GM19395 (cell line): ENCODE measurements around the gene CCBE1.
"Not testable (repeated sequence)": the region's sequence is repeated elsewhere in the genome, so short reads cannot be mapped to it uniquely, and the experiment has no call there.

Experiments used
- ATAC-seq: cut with Tn5 transposase; IDR thresholded peaks from one replicate; pipeline ENCODE4 v1.9.1; 2021; ENCODE audit warnings: mild to moderate bottlenecking, moderate library complexity; ENCODE audit not compliant: unreplicated experiment

The CCBE1 gene

DNA sequence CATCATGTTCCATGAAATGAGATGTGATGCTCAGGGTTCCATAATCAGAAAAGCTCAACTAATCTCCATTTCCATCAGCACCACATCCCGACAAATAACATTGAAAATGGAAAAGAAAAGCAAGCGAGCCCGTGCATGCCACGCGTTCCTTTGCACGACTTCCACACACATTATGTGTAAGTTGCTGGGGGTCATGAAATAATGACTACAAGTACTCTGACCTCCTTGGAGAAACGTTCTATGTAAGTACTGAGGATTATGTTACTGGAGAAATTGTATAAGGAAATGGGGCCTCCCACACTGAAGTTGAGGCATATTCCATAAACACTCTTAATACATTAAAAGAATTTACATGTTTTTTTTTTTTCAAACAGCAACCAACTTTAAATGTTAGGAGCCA is 38.3 kb downstream of the CCBE1 start:
- ATAC-seq = no peak

- no peak for ATAC-seq
These were observed 40.2 kb downstream of the CCBE1 start for GRCh38 chr18:59657012-59657411.

GRCh38 chr18:59656373-59656887 is 40.8 kb downstream of the CCBE1 start:
- ATAC-seq = no peak

GRCh38 chr18:59655676-59656075 is 41.5 kb downstream of the CCBE1 start:
- ATAC-seq = no peak

DNA sequence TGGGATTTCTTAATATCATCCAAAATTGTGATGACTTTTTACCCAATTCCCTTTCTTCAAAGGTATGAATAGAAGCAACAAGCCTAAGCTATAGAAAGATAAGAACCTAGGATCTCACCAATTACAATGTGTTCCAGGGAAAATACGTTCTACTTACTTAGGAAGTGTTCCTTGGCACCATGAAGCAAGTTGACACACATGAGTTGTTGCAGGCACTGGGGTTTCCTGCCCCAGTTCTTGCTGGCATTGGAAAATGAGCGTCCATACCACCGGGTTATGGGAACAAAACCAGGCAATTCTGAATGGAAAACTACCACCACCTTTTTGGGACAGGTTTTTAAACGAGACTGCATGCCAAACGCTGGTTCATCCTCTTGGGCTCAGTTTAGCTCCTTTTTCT is 46.2 kb downstream of the CCBE1 start:
- ATAC-seq = no peak

DNA sequence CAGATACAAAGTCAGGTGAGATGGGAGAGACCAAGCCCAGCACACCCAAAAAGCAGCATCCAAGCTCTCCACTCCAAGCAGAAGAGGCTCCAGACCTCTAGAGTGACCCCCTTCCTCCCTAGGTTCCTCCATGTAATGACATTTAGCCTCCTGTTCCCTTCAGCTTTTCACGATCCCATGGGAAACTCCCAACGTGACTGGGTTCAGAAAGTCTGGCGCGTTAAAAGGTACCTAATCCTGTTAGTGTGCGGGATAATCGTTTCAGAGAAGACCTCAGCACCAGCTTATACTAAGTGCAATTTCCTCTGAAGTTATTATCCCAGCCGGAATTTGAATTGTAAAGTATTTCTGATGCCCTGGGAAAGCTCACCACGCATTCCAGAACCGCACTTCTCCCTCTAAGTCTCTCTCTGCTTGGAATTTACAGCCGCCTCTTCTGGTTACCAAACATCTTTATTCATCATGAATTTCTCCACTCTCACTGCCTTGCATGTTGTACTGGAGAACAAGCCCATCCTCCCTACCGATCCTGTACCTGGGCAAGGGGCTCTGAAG is 46.9 kb downstream of the CCBE1 start:
- no peak for ATAC-seq

DNA sequence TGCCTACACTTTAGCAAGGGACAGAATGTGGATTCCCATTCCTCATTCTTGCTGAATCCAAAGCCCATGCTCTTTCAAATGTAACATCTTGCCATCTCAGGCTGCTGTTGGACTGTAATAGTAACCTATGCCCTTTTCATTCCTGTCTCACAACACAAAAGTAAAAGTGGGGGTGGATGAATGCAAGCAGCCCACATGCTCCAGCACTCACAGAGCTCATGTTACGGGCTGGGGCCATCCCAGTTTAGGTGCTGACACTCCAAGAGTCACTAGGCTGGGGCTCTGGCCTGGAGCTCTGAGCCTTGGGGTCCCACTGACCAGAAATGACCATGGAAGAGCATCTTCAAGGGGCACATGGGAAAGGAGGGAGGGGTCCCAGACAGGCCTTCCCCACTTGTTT is 47.6 kb downstream of the CCBE1 start:
- no peak for ATAC-seq

GRCh38 chr18:59648469-59648868 is 48.8 kb downstream of the CCBE1 start:
- ATAC-seq = not testable (repeated sequence)

GRCh38 chr18:59646963-59647307 is 50.3 kb downstream of the CCBE1 start:
- ATAC-seq = no peak

- ATAC-seq = no peak
These were observed 50.8 kb downstream of the CCBE1 start for GRCh38 chr18:59646228-59646962.

GRCh38 chr18:59643740-59644139 is 53.5 kb downstream of the CCBE1 start:
- no peak for ATAC-seq

DNA sequence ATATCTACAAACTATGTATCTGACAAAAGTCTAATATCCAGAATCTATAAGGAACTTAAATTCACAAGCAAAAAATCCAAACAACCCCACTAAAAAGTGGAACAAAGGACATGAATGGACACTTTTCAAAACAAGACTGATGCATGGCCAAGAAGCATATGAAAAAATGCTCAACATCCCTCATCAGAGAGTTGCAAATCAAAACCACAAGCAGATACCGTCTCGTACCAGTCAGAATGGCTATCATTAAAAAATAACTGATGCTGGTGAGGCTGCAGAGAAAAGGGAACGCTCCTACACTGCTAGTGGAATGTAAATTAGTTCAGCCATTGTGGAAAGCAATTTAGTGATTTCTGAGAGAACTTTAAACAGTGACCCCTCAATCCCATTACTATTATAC is 56.5 kb downstream of the CCBE1 start:
- ATAC-seq = no peak

GRCh38 chr18:59639821-59640220 is 57.4 kb downstream of the CCBE1 start:
- no peak for ATAC-seq

DNA sequence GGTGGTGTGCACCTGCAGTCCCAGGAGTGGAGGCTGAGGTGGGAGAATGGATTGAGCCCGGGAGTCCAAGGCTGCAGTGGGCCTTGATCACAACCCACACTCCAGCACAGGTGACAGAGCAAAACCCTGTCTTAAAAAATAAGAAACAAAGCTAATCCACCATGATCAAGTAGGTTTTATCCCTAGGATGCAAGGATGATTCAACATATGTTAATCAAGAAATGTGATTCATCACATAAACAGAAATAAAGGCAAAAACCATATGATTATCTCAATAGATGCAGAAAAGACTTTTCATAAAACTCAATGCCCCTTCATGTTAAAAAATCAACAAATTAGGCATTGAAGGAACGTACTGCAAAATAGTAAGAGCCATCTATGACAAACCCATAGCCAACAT is 58.1 kb downstream of the CCBE1 start:
- no peak for ATAC-seq

- ATAC-seq = no peak
These were observed 63.2 kb downstream of the CCBE1 start for GRCh38 chr18:59633961-59634485.

DNA sequence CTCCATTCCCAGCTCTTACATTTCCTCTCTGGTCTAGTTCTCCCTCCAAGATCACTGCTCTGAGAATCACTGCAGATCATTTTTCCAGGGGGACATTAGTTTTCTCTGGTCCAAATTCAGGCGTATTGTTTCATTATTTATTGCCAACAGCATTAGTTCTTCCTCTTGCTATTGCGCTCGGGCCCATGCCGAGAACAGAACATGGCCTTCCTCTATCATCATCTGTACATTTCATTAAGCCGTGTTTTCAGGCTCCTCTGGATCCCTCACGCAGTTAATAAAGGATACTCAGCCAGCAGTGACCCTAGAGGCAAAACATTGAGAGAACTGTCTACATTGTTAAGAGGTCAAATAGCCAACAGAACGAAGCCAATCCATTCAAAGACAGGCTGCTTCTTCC is 63.9 kb downstream of the CCBE1 start:
- ATAC-seq = no peak

DNA sequence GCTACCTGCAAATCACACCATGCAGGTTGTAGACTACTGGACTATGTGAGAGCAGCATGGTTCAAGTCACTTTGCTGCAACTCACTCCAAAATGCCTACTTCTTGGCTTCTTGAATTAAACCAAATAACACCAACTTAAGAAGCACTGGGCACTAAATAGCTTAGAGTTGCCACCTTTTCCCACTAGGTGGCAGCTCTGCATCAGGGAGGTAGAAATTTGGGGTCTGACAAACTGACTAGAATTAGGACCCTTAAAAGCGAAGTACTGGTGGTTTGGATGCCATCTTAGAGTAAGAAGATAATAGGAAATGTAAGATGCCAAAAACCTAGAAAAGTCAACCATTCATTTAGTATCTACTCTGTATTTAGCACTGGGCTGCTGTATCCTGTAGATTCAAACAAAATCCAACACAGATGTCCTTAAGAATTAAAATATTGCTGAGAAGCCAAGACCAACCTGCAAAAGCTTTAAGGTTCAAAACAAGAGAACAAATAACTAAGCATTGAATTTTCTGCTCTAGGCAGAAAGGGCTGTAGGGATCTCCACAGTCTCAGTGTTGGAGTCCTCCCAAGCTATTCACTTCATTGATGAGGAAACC is 65.5 kb downstream of the CCBE1 start:
- ATAC-seq = no peak

- ATAC-seq = no peak
These were observed 67.3 kb downstream of the CCBE1 start for GRCh38 chr18:59629894-59630293.

GRCh38 chr18:59628995-59629394 is 68.2 kb downstream of the CCBE1 start:
- ATAC-seq = no peak

GRCh38 chr18:59627414-59627813 is 69.8 kb downstream of the CCBE1 start:
- no peak for ATAC-seq

DNA sequence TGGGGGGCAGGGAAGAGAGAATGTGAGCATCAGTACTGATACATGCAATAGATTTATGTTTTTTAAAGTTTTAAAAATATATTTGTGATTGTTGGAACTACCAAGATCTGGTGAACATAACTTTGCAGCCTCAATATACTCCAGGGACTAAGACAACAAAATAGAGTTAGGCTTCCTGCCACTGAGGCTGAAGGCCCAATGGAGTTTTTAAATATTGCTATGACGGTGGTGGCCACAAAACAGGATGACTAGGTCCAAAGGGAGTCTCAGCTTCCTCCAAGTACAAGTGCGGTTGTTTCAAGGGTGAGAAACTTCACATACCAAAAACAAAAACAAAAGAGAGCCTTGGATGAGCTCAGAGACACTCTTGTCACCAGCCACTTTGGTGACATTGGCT is 72.9 kb downstream of the CCBE1 start:
- ATAC-seq = no peak
